HEK293 (cell line): ENCODE results near the gene CAP1.

Experiments
- KLF16 ChIP-seq: fragments of 450-650 bp; formaldehyde crosslinking; IDR thresholded peaks from 2 replicates; pipeline ENCODE4 v1.5.1; 2017; ENCODE audit warnings: missing biosample characterization, missing genetic modification characterization
- KLF8 ChIP-seq: fragments of 450-650 bp; formaldehyde crosslinking; IDR thresholded peaks from 2 replicates; pipeline ENCODE4 v1.5.1; 2016; ENCODE audit warnings: missing biosample characterization, missing genetic modification characterization
- ZBTB17 ChIP-seq: fragments of 450-650 bp; formaldehyde crosslinking; IDR thresholded peaks from 2 replicates; pipeline ENCODE4 v1.5.1; 2016; ENCODE audit warnings: missing biosample characterization, missing genetic modification characterization
- ZNF473 ChIP-seq: fragments of 450-650 bp; formaldehyde crosslinking; IDR thresholded peaks from 2 replicates; pipeline ENCODE4 v1.5.1; 2017; ENCODE audit warnings: missing biosample characterization, missing genetic modification characterization
- TF ChIP-seq, protein P1 (sequence below): fragments of 450-650 bp; formaldehyde crosslinking; IDR thresholded peaks from 2 replicates; pipeline ENCODE4 v1.5.1; 2016; ENCODE audit warnings: missing biosample characterization, missing genetic modification characterization
- TF ChIP-seq, protein P2 (sequence below): fragments of 450-650 bp; formaldehyde crosslinking; IDR thresholded peaks from 2 replicates; pipeline ENCODE4 v1.5.1; 2016; ENCODE audit warnings: missing biosample characterization, missing genetic modification characterization
- TF ChIP-seq, protein P3 (sequence below): fragments of 450-650 bp; formaldehyde crosslinking; IDR thresholded peaks from 2 replicates; pipeline ENCODE4 v1.5.1; 2016; ENCODE audit warnings: missing biosample characterization, missing genetic modification characterization
- TF ChIP-seq, protein P4 (sequence below): fragments of 450-650 bp; formaldehyde crosslinking; IDR thresholded peaks from 2 replicates; pipeline ENCODE4 v1.5.1; 2016; ENCODE audit warnings: missing biosample characterization, missing genetic modification characterization

DNA sequence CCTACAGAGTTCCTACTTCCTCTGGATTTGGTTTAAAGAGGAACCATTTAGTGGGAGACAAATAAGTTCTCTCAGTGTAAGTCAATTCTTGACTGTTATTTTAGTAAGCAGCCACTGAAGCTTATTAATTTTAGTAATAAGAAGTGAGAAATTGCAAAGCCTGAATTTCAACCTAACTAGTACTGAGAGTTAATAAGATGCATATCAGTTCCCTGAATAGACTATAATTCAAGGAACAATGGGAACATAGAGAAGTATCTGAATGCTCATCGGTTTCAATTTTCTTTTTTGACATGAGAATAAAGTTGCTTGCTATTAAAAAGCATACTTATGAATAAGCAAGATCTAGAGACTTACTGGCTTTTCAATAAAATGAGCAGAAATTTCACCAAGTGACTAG is 64.5 kb downstream of the CAP1 start:
- TF ChIP-seq, protein P1, sequence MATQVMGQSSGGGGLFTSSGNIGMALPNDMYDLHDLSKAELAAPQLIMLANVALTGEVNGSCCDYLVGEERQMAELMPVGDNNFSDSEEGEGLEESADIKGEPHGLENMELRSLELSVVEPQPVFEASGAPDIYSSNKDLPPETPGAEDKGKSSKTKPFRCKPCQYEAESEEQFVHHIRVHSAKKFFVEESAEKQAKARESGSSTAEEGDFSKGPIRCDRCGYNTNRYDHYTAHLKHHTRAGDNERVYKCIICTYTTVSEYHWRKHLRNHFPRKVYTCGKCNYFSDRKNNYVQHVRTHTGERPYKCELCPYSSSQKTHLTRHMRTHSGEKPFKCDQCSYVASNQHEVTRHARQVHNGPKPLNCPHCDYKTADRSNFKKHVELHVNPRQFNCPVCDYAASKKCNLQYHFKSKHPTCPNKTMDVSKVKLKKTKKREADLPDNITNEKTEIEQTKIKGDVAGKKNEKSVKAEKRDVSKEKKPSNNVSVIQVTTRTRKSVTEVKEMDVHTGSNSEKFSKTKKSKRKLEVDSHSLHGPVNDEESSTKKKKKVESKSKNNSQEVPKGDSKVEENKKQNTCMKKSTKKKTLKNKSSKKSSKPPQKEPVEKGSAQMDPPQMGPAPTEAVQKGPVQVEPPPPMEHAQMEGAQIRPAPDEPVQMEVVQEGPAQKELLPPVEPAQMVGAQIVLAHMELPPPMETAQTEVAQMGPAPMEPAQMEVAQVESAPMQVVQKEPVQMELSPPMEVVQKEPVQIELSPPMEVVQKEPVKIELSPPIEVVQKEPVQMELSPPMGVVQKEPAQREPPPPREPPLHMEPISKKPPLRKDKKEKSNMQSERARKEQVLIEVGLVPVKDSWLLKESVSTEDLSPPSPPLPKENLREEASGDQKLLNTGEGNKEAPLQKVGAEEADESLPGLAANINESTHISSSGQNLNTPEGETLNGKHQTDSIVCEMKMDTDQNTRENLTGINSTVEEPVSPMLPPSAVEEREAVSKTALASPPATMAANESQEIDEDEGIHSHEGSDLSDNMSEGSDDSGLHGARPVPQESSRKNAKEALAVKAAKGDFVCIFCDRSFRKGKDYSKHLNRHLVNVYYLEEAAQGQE (tag by site-specific recombination): no peak
- TF ChIP-seq, protein P2, sequence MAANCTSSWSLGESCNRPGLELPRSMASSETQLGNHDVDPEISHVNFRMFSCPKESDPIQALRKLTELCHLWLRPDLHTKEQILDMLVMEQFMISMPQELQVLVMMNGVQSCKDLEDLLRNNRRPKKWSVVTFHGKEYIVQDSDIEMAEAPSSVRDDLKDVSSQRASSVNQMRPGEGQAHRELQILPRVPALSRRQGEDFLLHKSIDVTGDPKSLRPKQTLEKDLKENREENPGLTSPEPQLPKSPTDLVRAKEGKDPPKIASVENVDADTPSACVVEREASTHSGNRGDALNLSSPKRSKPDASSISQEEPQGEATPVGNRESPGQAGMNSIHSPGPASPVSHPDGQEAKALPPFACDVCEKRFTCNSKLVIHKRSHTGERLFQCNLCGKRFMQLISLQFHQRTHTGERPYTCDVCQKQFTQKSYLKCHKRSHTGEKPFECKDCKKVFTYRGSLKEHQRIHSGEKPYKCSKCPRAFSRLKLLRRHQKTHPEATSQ (tag by site-specific recombination): no peak
- TF ChIP-seq ZNF473: no peak
- TF ChIP-seq, protein P3, sequence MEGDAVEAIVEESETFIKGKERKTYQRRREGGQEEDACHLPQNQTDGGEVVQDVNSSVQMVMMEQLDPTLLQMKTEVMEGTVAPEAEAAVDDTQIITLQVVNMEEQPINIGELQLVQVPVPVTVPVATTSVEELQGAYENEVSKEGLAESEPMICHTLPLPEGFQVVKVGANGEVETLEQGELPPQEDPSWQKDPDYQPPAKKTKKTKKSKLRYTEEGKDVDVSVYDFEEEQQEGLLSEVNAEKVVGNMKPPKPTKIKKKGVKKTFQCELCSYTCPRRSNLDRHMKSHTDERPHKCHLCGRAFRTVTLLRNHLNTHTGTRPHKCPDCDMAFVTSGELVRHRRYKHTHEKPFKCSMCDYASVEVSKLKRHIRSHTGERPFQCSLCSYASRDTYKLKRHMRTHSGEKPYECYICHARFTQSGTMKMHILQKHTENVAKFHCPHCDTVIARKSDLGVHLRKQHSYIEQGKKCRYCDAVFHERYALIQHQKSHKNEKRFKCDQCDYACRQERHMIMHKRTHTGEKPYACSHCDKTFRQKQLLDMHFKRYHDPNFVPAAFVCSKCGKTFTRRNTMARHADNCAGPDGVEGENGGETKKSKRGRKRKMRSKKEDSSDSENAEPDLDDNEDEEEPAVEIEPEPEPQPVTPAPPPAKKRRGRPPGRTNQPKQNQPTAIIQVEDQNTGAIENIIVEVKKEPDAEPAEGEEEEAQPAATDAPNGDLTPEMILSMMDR (tag by site-specific recombination): no peak
- TF ChIP-seq KLF8 (tag by site-specific recombination): no peak
- no peak for TF ChIP-seq KLF16 (tag by site-specific recombination)
- TF ChIP-seq, protein P4, sequence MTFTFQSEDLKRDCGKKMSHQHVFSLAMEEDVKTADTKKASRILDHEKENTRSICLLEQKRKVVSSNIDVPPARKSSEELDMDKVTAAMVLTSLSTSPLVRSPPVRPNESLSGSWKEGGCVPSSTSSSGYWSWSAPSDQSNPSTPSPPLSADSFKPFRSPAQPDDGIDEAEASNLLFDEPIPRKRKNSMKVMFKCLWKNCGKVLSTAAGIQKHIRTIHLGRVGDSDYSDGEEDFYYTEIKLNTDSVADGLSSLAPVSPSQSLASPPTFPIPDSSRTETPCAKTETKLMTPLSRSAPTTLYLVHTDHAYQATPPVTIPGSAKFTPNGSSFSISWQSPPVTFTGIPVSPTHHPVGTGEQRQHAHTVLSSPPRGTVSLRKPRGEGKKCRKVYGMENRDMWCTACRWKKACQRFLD (tag by site-specific recombination): no peak
- TF ChIP-seq ZBTB17 (tag by site-specific recombination): no peak
